Karpas-422 (cell line): ENCODE data around the gene CHTF18. TPM values are rescaled to one million over a fixed set of nuclear protein-coding genes. Genes with fewer than 3 reads are reported as not detected.

Experiments used
- DNase-seq: peaks from one replicate; pipeline ENCODE4 v3.0.0-alpha.2; 2015
- H2AFZ ChIP-seq: fragments of 200-600 bp; sonication (generic); 2 replicates; pipeline ENCODE4 v1.6.1; 2014; ENCODE audit warnings: antibody characterized with exemption, low read length, mixed read lengths
- H3K27ac ChIP-seq: fragments of 200-600 bp; sonication (generic); 2 replicates; pipeline ENCODE4 v1.5.1; 2014; ENCODE audit warnings: mild to moderate bottlenecking, low read length, moderate library complexity
- H3K27me3 ChIP-seq: fragments of 200-600 bp; sonication (generic); 2 replicates; pipeline ENCODE4 v1.6.1; 2014; ENCODE audit warnings: low read length, mixed read lengths
- H3K36me3 ChIP-seq: fragments of 200-600 bp; sonication (generic); 2 replicates; pipeline ENCODE4 v1.6.1; 2014; ENCODE audit warnings: low read length, mixed read lengths; ENCODE audit not compliant: insufficient read depth
- H3K4me1 ChIP-seq: fragments of 200-600 bp; sonication (generic); 2 replicates; pipeline ENCODE4 v1.6.1; 2014; ENCODE audit warnings: mild to moderate bottlenecking, low read length, mixed read lengths
- H3K4me2 ChIP-seq: fragments of 200-600 bp; sonication (generic); 2 replicates; pipeline ENCODE4 v1.6.1; 2014; ENCODE audit warnings: low read length, low read depth, mild to moderate bottlenecking; ENCODE audit not compliant: poor library complexity, severe bottlenecking
- H3K4me3 ChIP-seq: fragments of 200-600 bp; sonication (generic); 2 replicates; pipeline ENCODE4 v1.5.1; 2014; ENCODE audit warnings: mild to moderate bottlenecking, antibody characterized with exemption, low read length, mixed read lengths
- H3K79me2 ChIP-seq: fragments of 200-600 bp; sonication (generic); 2 replicates; pipeline ENCODE4 v1.6.1; 2014; ENCODE audit warnings: mild to moderate bottlenecking, low read length, mixed read lengths
- H3K9ac ChIP-seq: fragments of 200-600 bp; sonication (generic); 2 replicates; pipeline ENCODE4 v1.6.0; 2014; ENCODE audit warnings: low read length
- H3K9me2 ChIP-seq: fragments of 200-600 bp; sonication (generic), shearing (Covaris generic); replicated peaks from 2 replicates; pipeline ENCODE4 v1.6.0; 2014; ENCODE audit warnings: mild to moderate bottlenecking, low read length, moderate library complexity; ENCODE audit not compliant: insufficient read depth
- H3K9me3 ChIP-seq: fragments of 300-700, 200-600 bp; sonication (generic); 2 replicates; pipeline ENCODE4 v1.6.1; 2014; ENCODE audit warnings: low read length, mixed read lengths
- H4K20me1 ChIP-seq: fragments of 200-600 bp; sonication (generic); 2 replicates; pipeline ENCODE4 v1.6.1; 2014; ENCODE audit warnings: mild to moderate bottlenecking, antibody characterized with exemption, low read length, low read depth; ENCODE audit not compliant: insufficient read depth
- total RNA-seq: library from RNA; depleted of rRNA; stranded (reverse); fragments of >200 nt; shearing (Covaris generic); gene quantifications from 2 replicates; pipeline ENCODE4 v1.2.3, GENCODE V29; 2014; ENCODE audit warnings: low replicate concordance

Gene CHTF18
- total RNA-seq, 1 experiment from 2014 or later: 7.9 TPM

GRCh38 chr16:801584-802363 is 13.4 kb downstream of the CHTF18 start:
- H3K27ac ChIP-seq: no peak overlapping the region
- peak overlapping the region; percentile 51 for H3K9ac ChIP-seq
- H3K9me2 ChIP-seq: no peaks in the 10 kb centered on the region
- H3K4me2 ChIP-seq: peak overlapping the region; percentile 63
- no peaks in the 10 kb centered on the region for H3K27me3 ChIP-seq
- peaks cover 59% of the 10 kb centered on the region for H3K4me1 ChIP-seq
- no peaks in the 10 kb centered on the region for H3K9me3 ChIP-seq
- H2AFZ ChIP-seq: no peak overlapping the region
- H3K79me2 ChIP-seq: no peaks in the 10 kb centered on the region
- peak; percentile 61 for DNase-seq
- peaks cover 29% of the 10 kb centered on the region for H4K20me1 ChIP-seq
- H3K36me3 ChIP-seq: peaks cover 1% of the 10 kb centered on the region; the same call in 1 of the 2 replicates
- H3K4me3 ChIP-seq: peak overlapping the region; percentile 47; the same call in 1 of the 2 replicates

GRCh38 chr16:802461-802860 is 14.0 kb downstream of the CHTF18 start:
- Histone ChIP-seq H4K20me1 (peaks cover 28% of the 10 kb centered on the region), H3K9me3 (no peaks in the 10 kb centered on the region), H3K4me2 (no peak overlapping the region)

GRCh38 chr16:802914-803753 is 14.7 kb downstream of the CHTF18 start:
- Histone ChIP-seq H3K27me3 (no peaks in the 10 kb centered on the region), H3K4me1 (peaks cover 59% of the 10 kb centered on the region), H3K4me3 (no peak overlapping the region), H3K4me2 (no peak overlapping the region), H3K27ac (no peak overlapping the region), H3K9me3 (no peaks in the 10 kb centered on the region), H3K36me3 (no peaks in the 10 kb centered on the region), H4K20me1 (peaks cover 28% of the 10 kb centered on the region), H3K9me2 (no peaks in the 10 kb centered on the region), H3K9ac (no peak overlapping the region; the same call in 1 of the 2 replicates), H3K79me2 (no peaks in the 10 kb centered on the region), H2AFZ (no peak overlapping the region)
- DNase-seq: no peak

More at GRCh38 chr16:802461-802860, 14.0 kb downstream of the CHTF18 start:
- Histone ChIP-seq H3K36me3 (no peaks in the 10 kb centered on the region; the same call in 1 of the 2 replicates), H2AFZ (no peak overlapping the region), H3K4me1 (peaks cover 59% of the 10 kb centered on the region), H3K27me3 (no peaks in the 10 kb centered on the region), H3K79me2 (no peaks in the 10 kb centered on the region), H3K4me3 (no peak overlapping the region), H3K9me2 (no peaks in the 10 kb centered on the region), H3K27ac (no peak overlapping the region), H3K9ac (no peak overlapping the region)
- DNase-seq: no peak

- DNase-seq: no peak
- H3K27me3 ChIP-seq: no peaks in the 10 kb centered on the region
- H3K79me2 ChIP-seq: no peaks in the 10 kb centered on the region
- H3K36me3 ChIP-seq: no peaks in the 10 kb centered on the region
- H3K4me1 ChIP-seq: peaks cover 57% of the 10 kb centered on the region
- H3K4me2 ChIP-seq: no peak overlapping the region
- H3K27ac ChIP-seq: no peak overlapping the region
- no peak overlapping the region for H2AFZ ChIP-seq
- no peaks in the 10 kb centered on the region for H3K9me2 ChIP-seq
- H3K9ac ChIP-seq: no peak overlapping the region; the same call in 1 of the 2 replicates
- H3K4me3 ChIP-seq: no peak overlapping the region
- H3K9me3 ChIP-seq: no peaks in the 10 kb centered on the region
- peaks cover 28% of the 10 kb centered on the region for H4K20me1 ChIP-seq
Observed at GRCh38 chr16:803754-804080, 15.3 kb downstream of the CHTF18 start.

GRCh38 chr16:804193-805048 is 16.0 kb downstream of the CHTF18 start:
- Histone ChIP-seq H3K79me2 (no peaks in the 10 kb centered on the region), H2AFZ (no peak overlapping the region), H3K36me3 (no peaks in the 10 kb centered on the region), H3K9me3 (no peaks in the 10 kb centered on the region), H3K9me2 (no peaks in the 10 kb centered on the region), H4K20me1 (peaks cover 22% of the 10 kb centered on the region), H3K27me3 (no peaks in the 10 kb centered on the region), H3K27ac (no peak overlapping the region), H3K4me1 (peaks cover 50% of the 10 kb centered on the region), H3K4me3 (no peak overlapping the region), H3K9ac (no peak overlapping the region), H3K4me2 (no peak overlapping the region)
- DNase-seq: no peak

- Histone ChIP-seq H3K27ac (no peak overlapping the region), H3K9ac (no peak overlapping the region), H3K4me1 (peaks cover 40% of the 10 kb centered on the region), H4K20me1 (peaks cover 16% of the 10 kb centered on the region), H3K9me2 (no peaks in the 10 kb centered on the region), H3K4me2 (no peak overlapping the region), H3K79me2 (no peaks in the 10 kb centered on the region), H3K27me3 (no peaks in the 10 kb centered on the region), H3K36me3 (no peaks in the 10 kb centered on the region), H3K4me3 (no peak overlapping the region), H3K9me3 (no peaks in the 10 kb centered on the region), H2AFZ (no peak overlapping the region)
- DNase-seq: no peak
Observed at GRCh38 chr16:805474-805873, 17.1 kb downstream of the CHTF18 start.

- Histone ChIP-seq H3K79me2 (no peaks in the 10 kb centered on the region), H3K9ac (peak overlapping the region; percentile 84), H3K9me2 (no peaks in the 10 kb centered on the region), H3K4me1 (peaks cover 26% of the 10 kb centered on the region), H3K36me3 (no peaks in the 10 kb centered on the region), H3K4me3 (peak overlapping the region; percentile 79), H3K27me3 (no peaks in the 10 kb centered on the region), H2AFZ (peak overlapping the region; percentile 99), H4K20me1 (no peaks in the 10 kb centered on the region; the same call in 1 of the 2 replicates), H3K27ac (peak overlapping the region; percentile 39; the same call in 1 of the 2 replicates), H3K4me2 (peak overlapping the region; percentile 93), H3K9me3 (no peaks in the 10 kb centered on the region)
- peak; percentile 96 for DNase-seq
Observed at GRCh38 chr16:807347-808084, 19.1 kb downstream of the CHTF18 start.
